Spinal cord (tissue), 10 donors: ENCODE data around the gene FCAMR. TPM values are rescaled to one million over a fixed set of nuclear protein-coding genes. Genes with fewer than 3 reads are reported as not detected.
"Not testable (repeated sequence)": the region's sequence is repeated elsewhere in the genome, so short reads cannot be mapped to it uniquely, and the experiment has no call there.

Experiments
- DNase-seq, 6 donors: peaks; one replicate each; pipeline versions ENCODE4 v3.0.0 to v3.0.0-alpha.2; 2013 to 2015; ENCODE audit warnings: low spot score in 6 of 6, low read depth in 4 of 6
- H3K27ac ChIP-seq: one replicate; pipeline ENCODE4 v1.5.1; 2013; ENCODE audit warnings: low read depth, low read length, control low read depth
- H3K27me3 ChIP-seq: one replicate; pipeline ENCODE4 v1.6.1; 2013; ENCODE audit warnings: low read length; ENCODE audit not compliant: control insufficient read depth, insufficient read depth
- H3K36me3 ChIP-seq: one replicate; pipeline ENCODE4 v1.6.1; 2013; ENCODE audit warnings: low read length; ENCODE audit not compliant: control insufficient read depth, insufficient read depth
- H3K4me1 ChIP-seq: one replicate; pipeline ENCODE4 v1.6.1; 2013; ENCODE audit warnings: low read length; ENCODE audit not compliant: control insufficient read depth, insufficient read depth
- H3K4me3 ChIP-seq: one replicate; pipeline ENCODE4 v1.5.1; 2013; ENCODE audit warnings: low read depth, low read length, control low read depth
- H3K9me3 ChIP-seq: one replicate; pipeline ENCODE4 v1.6.1; 2013; ENCODE audit warnings: low read length; ENCODE audit not compliant: control insufficient read depth, insufficient read depth
- WGBS: methylation state at CpG from one replicate; pipeline ENCODE4 v1.1.5; 2013; ENCODE audit warnings: missing lambda C conversion rate; ENCODE audit not compliant: insufficient coverage; 5-methylcytosine and 5-hydroxymethylcytosine counted together
- polyA plus RNA-seq, 2 donors: library from polyadenylated mRNA; unstranded; fragments of 120-200 nt; gene quantifications; one replicate each; pipeline ENCODE4 v1.2.1, GENCODE V29; 2013; ENCODE audit not compliant: insufficient read length in 2 of 2
- total RNA-seq, 2 donors: library from RNA; depleted of rRNA in 1 of 2; stranded (reverse); fragments of 120-200 nt in 1 of 2; fragments of >200 nt in 1 of 2; gene quantifications; one replicate each; pipeline versions ENCODE4 v1.2.3 to v1.2.4, GENCODE V29; 2013 to 2014
- donor health status: healthy.

The FCAMR gene
- total and polyA plus RNA-seq, 4 donors = 0.12 to 0.20 TPM; not detected in 2

GRCh38 chr1:206926286-206926685, 44.0 kb downstream of the FCAMR start:
- Histone ChIP-seq H3K4me1 (no peaks in the 10 kb centered on the region), H3K9me3 (no peaks in the 10 kb centered on the region), H3K27ac (no peak overlapping the region), H3K36me3 (no peaks in the 10 kb centered on the region), H3K4me3 (no peak overlapping the region), H3K27me3 (no peaks in the 10 kb centered on the region)
- DNase-seq = peak in 1 of 6 donors; percentile 38
- WGBS = no CpG with 5 or more reads among the region's 2 CpGs

- Histone ChIP-seq H3K4me3 (no peak overlapping the region), H3K27me3 (no peaks in the 10 kb centered on the region), H3K27ac (no peak overlapping the region), H3K4me1 (no peaks in the 10 kb centered on the region), H3K9me3 (no peaks in the 10 kb centered on the region), H3K36me3 (no peaks in the 10 kb centered on the region)
- whole genome bisulfite sequencing = 85% methylated on average over 10 of the region's 11 CpGs
- no peak for DNase-seq
These were observed 45.0 kb downstream of the FCAMR start for GRCh38 chr1:206925106-206925736.

- Histone ChIP-seq H3K27me3 (no peaks in the 10 kb centered on the region), H3K9me3 (no peaks in the 10 kb centered on the region), H3K4me3 (no peak overlapping the region), H3K27ac (no peak overlapping the region), H3K36me3 (no peaks in the 10 kb centered on the region), H3K4me1 (no peaks in the 10 kb centered on the region)
- WGBS = 73% methylated on average over 8 of the region's 8 CpGs
- no peak for DNase-seq
These were observed 45.6 kb downstream of the FCAMR start for GRCh38 chr1:206924592-206925105.

- H3K4me3 ChIP-seq, H3K4me1 ChIP-seq, H3K27me3 ChIP-seq, H3K36me3 ChIP-seq, DNase-seq, H3K27ac ChIP-seq, H3K9me3 ChIP-seq: not testable (repeated sequence)
- WGBS = 80% methylated on average over 3 of the region's 4 CpGs
These were observed 46.2 kb downstream of the FCAMR start for GRCh38 chr1:206923961-206924557.

GRCh38 chr1:206923009-206923960, 47.0 kb downstream of the FCAMR start:
- no peak overlapping the region for H3K27ac ChIP-seq
- no peak for DNase-seq
- no peak overlapping the region for H3K4me3 ChIP-seq
- no peaks in the 10 kb centered on the region for H3K4me1 ChIP-seq
- H3K36me3 ChIP-seq = no peaks in the 10 kb centered on the region
- WGBS = 80% methylated on average over 9 of the region's 12 CpGs
- H3K27me3 ChIP-seq = no peaks in the 10 kb centered on the region
- no peaks in the 10 kb centered on the region for H3K9me3 ChIP-seq

GRCh38 chr1:206922524-206922923, 47.7 kb downstream of the FCAMR start:
- no peaks in the 10 kb centered on the region for H3K36me3 ChIP-seq
- 88% methylated on average over 1 of the region's 1 CpG for WGBS
- peak overlapping the region; percentile 17 for H3K27ac ChIP-seq

GRCh38 chr1:206921772-206922265, 48.4 kb downstream of the FCAMR start, which contains the start of gene FCMR:
Gene FCMR, minus strand, starts transcription at chr1:206921941. Its CDS starts 87 bp downstream, at chr1:206921854.
- Histone ChIP-seq H3K4me3 (no peak within 1 kb of the TSS), H3K27ac (peak within 1 kb of the TSS; percentile 17), H3K36me3 (no peaks in the 10 kb centered on the region), H3K4me1 (no peaks in the 10 kb centered on the region), H3K9me3 (no peaks in the 10 kb centered on the region), H3K27me3 (no peaks in the 10 kb centered on the region)
- DNase-seq = no peak
- 53% methylated on average over 4 of the region's 7 CpGs for WGBS

More at GRCh38 chr1:206922524-206922923, 47.7 kb downstream of the FCAMR start:
- Histone ChIP-seq H3K27me3 (no peaks in the 10 kb centered on the region), H3K9me3 (no peaks in the 10 kb centered on the region), H3K4me3 (no peak overlapping the region), H3K4me1 (no peaks in the 10 kb centered on the region)
- no peak for DNase-seq

- DNase-seq = no peak
- H3K27me3 ChIP-seq = no peaks in the 10 kb centered on the region
- H3K9me3 ChIP-seq = no peaks in the 10 kb centered on the region
- H3K27ac ChIP-seq = no peak overlapping the region
- 89% methylated on average over 3 of the region's 3 CpGs for WGBS
- H3K36me3 ChIP-seq = no peaks in the 10 kb centered on the region
- H3K4me3 ChIP-seq = no peak overlapping the region
- H3K4me1 ChIP-seq = no peaks in the 10 kb centered on the region
These were observed 52.2 kb downstream of the FCAMR start for GRCh38 chr1:206918076-206918475.

GRCh38 chr1:206916000-206916709, 54.1 kb downstream of the FCAMR start:
- no peak for DNase-seq
- no peaks in the 10 kb centered on the region for H3K27me3 ChIP-seq
- WGBS = 86% methylated on average over 6 of the region's 8 CpGs
- H3K4me3 ChIP-seq = no peak overlapping the region
- H3K9me3 ChIP-seq = no peaks in the 10 kb centered on the region
- H3K4me1 ChIP-seq = no peaks in the 10 kb centered on the region
- H3K27ac ChIP-seq = no peak overlapping the region
- no peaks in the 10 kb centered on the region for H3K36me3 ChIP-seq
